ENCODE measurements around the gene SIAH3. TPM values are rescaled to one million over a fixed set of nuclear protein-coding genes. Genes with fewer than 3 reads are reported as not detected.

The SIAH3 gene
- total RNA-seq, 1 experiment from 2014 or later, result not detected

DNA sequence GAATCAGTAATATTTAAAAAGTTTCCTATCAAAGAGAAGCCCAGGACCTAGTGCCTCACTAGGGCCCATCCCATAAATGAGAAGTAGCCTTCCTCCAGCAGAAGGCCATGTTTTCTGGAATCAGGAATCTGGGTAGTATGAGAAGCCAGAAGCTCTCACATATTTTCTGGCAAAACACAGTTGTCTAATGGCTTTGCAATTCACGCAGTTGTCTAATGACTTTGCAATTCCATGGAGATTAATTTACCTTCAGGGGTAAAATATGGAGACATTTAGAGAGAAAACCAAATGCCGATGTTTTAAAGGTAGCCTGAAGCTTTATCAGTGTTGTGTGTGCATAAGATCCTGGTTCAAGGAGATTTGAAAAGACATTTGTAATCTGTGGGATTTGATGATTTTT is 29.8 kb upstream of the SIAH3 start:
- Histone ChIP-seq H2BK5ac (ENCODE audit: insufficient read length, low read length) (no peak overlapping the region), H3K9ac (ENCODE audit: extremely low read depth, insufficient read length, low read length) (no peak overlapping the region), H4K8ac (replicated peaks; ENCODE audit: insufficient read length, low read depth, low read length) (no peak overlapping the region), H3K56ac (ENCODE audit: insufficient read length, low read depth, low read length) (no peak overlapping the region), H3K9me3 (ENCODE audit: control insufficient read depth, low read depth, low read length) (no peaks in the 10 kb centered on the region), H2AK5ac (ENCODE audit: insufficient read length, low read length) (no peak overlapping the region), H3K23me2 (ENCODE audit: insufficient read length, low read depth, low read length, poor library complexity, severe bottlenecking) (no peaks in the 10 kb centered on the region), H2BK12ac (ENCODE audit: insufficient read length, low read depth, low read length) (no peak overlapping the region), H3K27me3 (ENCODE audit: insufficient read depth, low read length) (no peaks in the 10 kb centered on the region; the same call in 1 of the 2 replicates), H2BK15ac (ENCODE audit: low read depth, low read length) (no peak overlapping the region), H3T11ph (ENCODE audit: low read length) (no peak overlapping the region), H3K4ac (ENCODE audit: low read depth, low read length) (no peak overlapping the region), H3K4me1 (ENCODE audit: insufficient read depth, low read length) (no peaks in the 10 kb centered on the region; the same call in 1 of the 2 replicates), H3K4me2 (ENCODE audit: insufficient read depth, insufficient read length, low read length) (no peak overlapping the region), H3K79me2 (ENCODE audit: insufficient read depth, low read length) (no peaks in the 10 kb centered on the region), H3K23ac (ENCODE audit: insufficient read length, low read depth, low read length) (no peak overlapping the region), H3K27ac (ENCODE audit: insufficient read length, low read depth, low read length) (no peak overlapping the region), H2BK120ac (ENCODE audit: low read depth, low read length, poor library complexity, severe bottlenecking) (no peak overlapping the region), H4K20me1 (ENCODE audit: control insufficient read depth, insufficient read depth, insufficient read length) (no peaks in the 10 kb centered on the region), H3K14ac (ENCODE audit: insufficient read depth, low read length) (no peak overlapping the region), H3K79me1 (ENCODE audit: insufficient read depth, low read depth, low read length, poor library complexity, severe bottlenecking) (no peaks in the 10 kb centered on the region), H2BK20ac (ENCODE audit: low read depth, low read length, poor library complexity, severe bottlenecking) (no peak overlapping the region), H4K91ac (ENCODE audit: insufficient read length, low read depth, low read length) (no peak overlapping the region), H3K18ac (ENCODE audit: insufficient read length, low read depth, low read length) (no peak overlapping the region), H2AFZ (ENCODE audit: low read length) (no peak overlapping the region), H4K5ac (ENCODE audit: insufficient read length, low read depth, low read length) (no peak overlapping the region)
- TF ChIP-seq, protein P1, sequence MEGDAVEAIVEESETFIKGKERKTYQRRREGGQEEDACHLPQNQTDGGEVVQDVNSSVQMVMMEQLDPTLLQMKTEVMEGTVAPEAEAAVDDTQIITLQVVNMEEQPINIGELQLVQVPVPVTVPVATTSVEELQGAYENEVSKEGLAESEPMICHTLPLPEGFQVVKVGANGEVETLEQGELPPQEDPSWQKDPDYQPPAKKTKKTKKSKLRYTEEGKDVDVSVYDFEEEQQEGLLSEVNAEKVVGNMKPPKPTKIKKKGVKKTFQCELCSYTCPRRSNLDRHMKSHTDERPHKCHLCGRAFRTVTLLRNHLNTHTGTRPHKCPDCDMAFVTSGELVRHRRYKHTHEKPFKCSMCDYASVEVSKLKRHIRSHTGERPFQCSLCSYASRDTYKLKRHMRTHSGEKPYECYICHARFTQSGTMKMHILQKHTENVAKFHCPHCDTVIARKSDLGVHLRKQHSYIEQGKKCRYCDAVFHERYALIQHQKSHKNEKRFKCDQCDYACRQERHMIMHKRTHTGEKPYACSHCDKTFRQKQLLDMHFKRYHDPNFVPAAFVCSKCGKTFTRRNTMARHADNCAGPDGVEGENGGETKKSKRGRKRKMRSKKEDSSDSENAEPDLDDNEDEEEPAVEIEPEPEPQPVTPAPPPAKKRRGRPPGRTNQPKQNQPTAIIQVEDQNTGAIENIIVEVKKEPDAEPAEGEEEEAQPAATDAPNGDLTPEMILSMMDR (conservative IDR thresholded peaks at IDR 0.05), result no peak
- no CpG with 5 or more reads among the region's 2 CpGs for WGBS (ENCODE audit: extremely low coverage, insufficient read length, low lambda C conversion rate)
- Mint-ChIP-seq H3K36me3 (ENCODE audit: insufficient read depth in 1 of 3, low read depth in 3 of 3) (no peaks in the 10 kb centered on the region), H3K9me3 (no peaks in the 10 kb centered on the region; a peak in 1 of 5 replicates), H3K27me3 (ENCODE audit: low read depth) (peaks cover 60% of the 10 kb centered on the region), H3K4me3 (no peak overlapping the region), H3K27ac (no peak overlapping the region), H3K4me1 (peaks cover 17 to 20% of the 10 kb centered on the region in 2 experiments)
- no peak for DNase-seq
